NB4 (cell line): ENCODE results near the gene GALNT10.

ENCODE experiments used
- DNase-seq: peaks from one replicate; pipeline ENCODE4 v3.0.0; 2010; ENCODE audit warnings: low read depth
- H3K4me3 ChIP-seq: one replicate; pipeline ENCODE4 v1.5.1; 2011; ENCODE audit warnings: mild to moderate bottlenecking, low read depth, low read length, moderate library complexity
- CTCF ChIP-seq: IDR thresholded peaks from one replicate; pipeline ENCODE4 v1.5.1; 2012; ENCODE audit warnings: low read depth, low read length
- MAX ChIP-seq: IDR thresholded peaks from 2 replicates; pipeline ENCODE4 v1.6.1; 2011; ENCODE audit warnings: low read depth, low read length
- MYC ChIP-seq: IDR thresholded peaks from 2 replicates; pipeline ENCODE4 v1.6.1; 2011; ENCODE audit warnings: low read depth, low read length
- POLR2A ChIP-seq: IDR thresholded peaks from 2 replicates; pipeline ENCODE4 v1.6.1; 2011; ENCODE audit warnings: mild to moderate bottlenecking; ENCODE audit not compliant: insufficient read length; ENCODE audit errors: extremely low read depth

Gene GALNT10

GRCh38 chr5:154349626-154350264 is 159.2 kb downstream of the GALNT10 start:
- H3K4me3 ChIP-seq = no peak overlapping the region
- TF ChIP-seq MYC (no peak), CTCF (no peak), MAX (no peak), POLR2A (no peak)
- DNase-seq = no peak

- no peak overlapping the region for H3K4me3 ChIP-seq
- DNase-seq = no peak
- no peak for TF ChIP-seq MAX
- TF ChIP-seq POLR2A = no peak
- no peak for TF ChIP-seq CTCF
- no peak for TF ChIP-seq MYC
Measured at GRCh38 chr5:154351141-154351540, 160.6 kb downstream of the GALNT10 start.

- TF ChIP-seq MYC = no peak
- TF ChIP-seq CTCF = no peak
- no peak for TF ChIP-seq POLR2A
- no peak for TF ChIP-seq MAX
- DNase-seq = no peak
- H3K4me3 ChIP-seq = no peak overlapping the region
Measured at GRCh38 chr5:154351566-154351965, 161.0 kb downstream of the GALNT10 start.

GRCh38 chr5:154352960-154353548 is 162.5 kb downstream of the GALNT10 start:
- no peak for TF ChIP-seq CTCF
- no peak for TF ChIP-seq MAX
- no peak for TF ChIP-seq POLR2A
- TF ChIP-seq MYC = no peak
- H3K4me3 ChIP-seq = no peak overlapping the region
- DNase-seq = no peak

GRCh38 chr5:154355129-154355611 is 164.6 kb downstream of the GALNT10 start:
- TF ChIP-seq POLR2A (no peak), MAX (no peak), CTCF (no peak), MYC (no peak)
- no peak overlapping the region for H3K4me3 ChIP-seq
- no peak for DNase-seq
